Stimulated activated CD8-positive, alpha-beta memory T cell treated with anti-CD3 and anti-CD28 coated beads, Interleukin-4, amount 100 ng/mL, for 24 hours (primary cell): ENCODE measurements around the gene CNGB1.
A peak's percentile ranks its signal among the peaks of the same experiment; 100 is the strongest.
"Not testable (repeated sequence)": the region's sequence is repeated elsewhere in the genome, so short reads cannot be mapped to it uniquely, and the experiment has no call there.

ENCODE experiments used
- DNase-seq: peaks from one replicate; pipeline ENCODE4 v3.0.0-alpha.2; 2020; ENCODE audit warnings: low read depth

CNGB1 gene

GRCh38 chr16:57970970-57971369 lies at the start of gene CNGB1:
Gene CNGB1 (minus strand): TSS chr16:57971128. CDS start chr16:57967286, 3,842 bp downstream.
- no peak for DNase-seq

- DNase-seq, result no peak
Observed at GRCh38 chr16:58019866-58020538, 49.1 kb upstream of the CNGB1 start.

- no peak for DNase-seq
Observed at GRCh38 chr16:58018803-58019202, 47.9 kb upstream of the CNGB1 start.

- DNase-seq, result no peak
Observed at GRCh38 chr16:58016840-58017446, 46.0 kb upstream of the CNGB1 start.

GRCh38 chr16:58013201-58013956 lies 42.5 kb upstream of the CNGB1 start:
- DNase-seq, result no peak

GRCh38 chr16:58012481-58012880 lies 41.6 kb upstream of the CNGB1 start:
- DNase-seq, result no peak

- DNase-seq, result no peak
Observed at GRCh38 chr16:58011652-58012051, 40.7 kb upstream of the CNGB1 start.

GRCh38 chr16:58010886-58011285 lies 40.0 kb upstream of the CNGB1 start:
- no peak for DNase-seq

GRCh38 chr16:58009856-58010416 lies 39.0 kb upstream of the CNGB1 start:
- no peak for DNase-seq

GRCh38 chr16:58004736-58005135 lies 33.8 kb upstream of the CNGB1 start:
- DNase-seq, result not testable (repeated sequence)

GRCh38 chr16:58002936-58003335 lies 32.0 kb upstream of the CNGB1 start:
- DNase-seq, result no peak

GRCh38 chr16:58002416-58002800 lies 31.5 kb upstream of the CNGB1 start:
- DNase-seq, result no peak

GRCh38 chr16:58001781-58002415 lies 31.0 kb upstream of the CNGB1 start:
- DNase-seq, result no peak

GRCh38 chr16:58000706-58001676 lies 30.1 kb upstream of the CNGB1 start, which contains the start of gene USB1:
Gene USB1 (plus strand): TSS chr16:58001407. CDS start chr16:58001484, 77 bp downstream.
- DNase-seq, result peak; percentile 74

- DNase-seq, result no peak
Observed at GRCh38 chr16:57999971-58000705, 29.2 kb upstream of the CNGB1 start, which contains the start of gene ZNF319. Gene ZNF319 (minus strand): TSS chr16:58000672. CDS start chr16:57998265, 2,407 bp downstream.

GRCh38 chr16:57999366-57999970 lies 28.5 kb upstream of the CNGB1 start:
- DNase-seq, result no peak

- no peak for DNase-seq
Observed at GRCh38 chr16:57998992-57999365, 28.1 kb upstream of the CNGB1 start.

GRCh38 chr16:57998486-57998885 lies 27.6 kb upstream of the CNGB1 start:
- DNase-seq, result peak; percentile 47

- DNase-seq, result no peak
Observed at GRCh38 chr16:57997528-57998265, 26.8 kb upstream of the CNGB1 start.
